K562 (cell line): ENCODE results near the gene CPSF2. TPM values are rescaled to one million over a fixed set of nuclear protein-coding genes. Genes with fewer than 3 reads are reported as not detected.

Experiments used
- ATAC-seq: fragments of 200-7000 bp; cut with Tn5 transposase; 3 replicates; pipeline ENCODE4 v1.9.1; 2020; ENCODE audit warnings: moderate library complexity
- BruUV-seq: library from RNA; stranded (reverse); fragments of 400-500 nt; replicated peaks from 2 replicates; lab custom pipeline; 2021; lab: Mats Ljungman, UMichigan
- CTCF ChIA-PET: fragments of 300-600 bp; formaldehyde crosslinking; extraction: SDS; loops from one replicate; lab custom pipeline; 2021; ENCODE audit warnings: low intra/inter-chr PET ratio; lab: Yijun Ruan, JAX
- POLR2A ChIA-PET: fragments of 300-600, 350-650 bp; sonication (Branson Sonifier 250); formaldehyde crosslinking; extraction: SDS; loops from one replicate; lab custom pipeline; 2021; ENCODE audit warnings: antibody characterized with exemption, inconsistent platforms; lab: Yijun Ruan, JAX
- DNase-seq, 4 experiments: peaks; one replicate each; pipeline versions ENCODE4 v3.0.0 to v3.0.0-alpha.2; 2011 to 2018; ENCODE audit warnings: low spot score in 3 of 4, mixed read lengths in 3 of 4; ENCODE audit errors: extremely low read depth in 1 of 4
- FAIRE-seq: peaks from 2 replicates; lab custom pipeline; 2011; peaks lifted over from hg19 to GRCh38; lab: Jason Lieb, UNC
- H2AFZ ChIP-seq: 2 replicates; pipeline ENCODE4 v1.6.0; 2011; ENCODE audit warnings: low read depth, low read length, control low read depth, inconsistent platforms
- H3K27ac ChIP-seq: fragments of 200-600 bp; 3 replicates; pipeline ENCODE4 v1.8.0; 2011; ENCODE audit warnings: low read depth, mild to moderate bottlenecking, control low read depth, inconsistent platforms, low read length, moderate library complexity, mixed read lengths; ENCODE audit errors: extremely low read depth
- H3K27me3 ChIP-seq, 2 experiments: fragments of 300-600 bp in 1 of 2; 2 replicates in 1 of 2; 3 replicates in 1 of 2; pipeline versions ENCODE4 v1.6.0 to v1.8.0; 2011; ENCODE audit warnings: inconsistent platforms in 2 of 2, low read length in 2 of 2, mild to moderate bottlenecking in 1 of 2, mixed read lengths in 1 of 2, moderate library complexity in 1 of 2; ENCODE audit not compliant: control insufficient read depth in 2 of 2, insufficient read depth in 2 of 2
- H3K36me3 ChIP-seq: fragments of 300-600 bp; 3 replicates; pipeline ENCODE4 v1.8.0; 2011; ENCODE audit warnings: mild to moderate bottlenecking, low read length, inconsistent platforms; ENCODE audit not compliant: control insufficient read depth, insufficient read depth
- H3K4me1 ChIP-seq, 2 experiments: fragments of 200-600 bp in 1 of 2; replicated peaks in 1 of 2; 2 replicates in 1 of 2; 3 replicates in 1 of 2; pipeline versions ENCODE4 v1.5.1 to v1.8.0; 2011; ENCODE audit warnings: inconsistent platforms in 2 of 2, low read length in 2 of 2, mild to moderate bottlenecking in 1 of 2, mixed read lengths in 1 of 2, moderate library complexity in 1 of 2; ENCODE audit not compliant: control insufficient read depth in 2 of 2, insufficient read depth in 2 of 2
- H3K4me2 ChIP-seq: 2 replicates; pipeline ENCODE4 v1.6.1; 2011; ENCODE audit warnings: low read length, control low read depth, inconsistent platforms, mixed read lengths; ENCODE audit not compliant: insufficient read depth
- H3K4me3 ChIP-seq: fragments of 200-600 bp; sonication (generic), shearing (Covaris generic); 2 replicates; pipeline ENCODE4 v1.5.1; 2016; ENCODE audit warnings: control low read depth, inconsistent platforms
- H3K79me2 ChIP-seq: fragments of 200-600 bp; 3 replicates; pipeline ENCODE4 v1.8.0; 2011; ENCODE audit warnings: low read length, inconsistent platforms; ENCODE audit not compliant: control insufficient read depth, insufficient read depth
- H3K9ac ChIP-seq, 2 experiments: 2 replicates each; pipeline versions ENCODE4 v1.6.0 to v1.6.1; 2011; ENCODE audit warnings: low read depth in 2 of 2, low read length in 2 of 2, control low read depth in 1 of 2, inconsistent platforms in 1 of 2, mild to moderate bottlenecking in 1 of 2, mixed read lengths in 1 of 2; ENCODE audit not compliant: insufficient read depth in 1 of 2
- H3K9me1 ChIP-seq: one replicate; pipeline ENCODE4 v1.6.0; 2011; ENCODE audit warnings: inconsistent platforms, mild to moderate bottlenecking, low read length, moderate library complexity; ENCODE audit not compliant: control insufficient read depth, insufficient read depth
- H3K9me3 ChIP-seq: replicated peaks from 2 replicates; pipeline ENCODE4 v1.5.1; 2011; ENCODE audit warnings: low read depth, low read length, inconsistent platforms; ENCODE audit not compliant: control insufficient read depth, insufficient read depth
- H4K20me1 ChIP-seq: replicated peaks from 2 replicates; pipeline ENCODE4 v1.6.1; 2011; ENCODE audit warnings: low read length, inconsistent platforms, mixed read lengths; ENCODE audit not compliant: control insufficient read depth, insufficient read depth
- BCOR ChIP-seq: fragments of 450-650 bp; IDR thresholded peaks from 2 replicates; pipeline ENCODE4 v1.6.1; 2016
- ELF1 ChIP-seq: fragments of 200-800 bp; sonication (Bioruptor generic); IDR thresholded peaks from 2 replicates; pipeline ENCODE4 v1.6.1; 2016; ENCODE audit warnings: missing genetic modification characterization, missing compliant biosample characterization
- EP400 ChIP-seq: fragments of 450-650 bp; IDR thresholded peaks from 2 replicates; pipeline ENCODE4 v1.6.1; 2017; ENCODE audit warnings: antibody characterized with exemption, mild to moderate bottlenecking, moderate library complexity
- GATAD2A ChIP-seq: fragments of 450-650 bp; IDR thresholded peaks from 2 replicates; pipeline ENCODE4 v1.6.1; 2017
- KAT2B ChIP-seq: IDR thresholded peaks from one replicate; pipeline ENCODE4 v1.6.1; 2012; ENCODE audit warnings: low read depth, mild to moderate bottlenecking, control low read depth, inconsistent platforms, low read length, moderate library complexity
- PRPF4 ChIP-seq: fragments of 200-400 bp; formaldehyde crosslinking; IDR thresholded peaks from one replicate; pipeline ENCODE4 v1.6.1; 2017; ENCODE audit warnings: low read length, low read depth, mild to moderate bottlenecking; ENCODE audit not compliant: insufficient read depth, poor library complexity, severe bottlenecking
- RB1 ChIP-seq: fragments of 450-650 bp; IDR thresholded peaks from 2 replicates; pipeline ENCODE4 v1.6.1; 2017; ENCODE audit warnings: low read depth, mild to moderate bottlenecking
- SAFB ChIP-seq: fragments of 200-400 bp; formaldehyde crosslinking; IDR thresholded peaks from 2 replicates; pipeline ENCODE4 v1.6.1; 2017; ENCODE audit warnings: low read depth, low read length, borderline replicate concordance
- TAF1 ChIP-seq: IDR thresholded peaks from 2 replicates; pipeline ENCODE4 v1.6.1; 2011; ENCODE audit warnings: mild to moderate bottlenecking, low read length, moderate library complexity; ENCODE audit not compliant: insufficient read depth, control insufficient read depth, severe bottlenecking; ENCODE audit errors: extremely low read depth
- TGIF2 ChIP-seq: sonication (generic); formaldehyde crosslinking; IDR thresholded peaks from 2 replicates; pipeline ENCODE4 v1.8.1; 2022; ENCODE audit warnings: mild to moderate bottlenecking, missing genetic modification reagents, moderate library complexity
- THRAP3 ChIP-seq: fragments of 450-650 bp; IDR thresholded peaks from 2 replicates; pipeline ENCODE4 v1.6.1; 2016; ENCODE audit warnings: mild to moderate bottlenecking, inconsistent platforms, borderline replicate concordance
- ZFP1 ChIP-seq: fragments of 450-650 bp; formaldehyde crosslinking; IDR thresholded peaks from 2 replicates; pipeline ENCODE4 v1.4.0; 2020; ENCODE audit warnings: mild to moderate bottlenecking, mixed read lengths
- ZFX ChIP-seq: sonication (generic); formaldehyde crosslinking; IDR thresholded peaks from 2 replicates; pipeline ENCODE4 v1.8.0; 2022; ENCODE audit warnings: mild to moderate bottlenecking, missing genetic modification reagents, moderate library complexity
- ZKSCAN1 ChIP-seq: fragments of 150-350 bp; IDR thresholded peaks from 2 replicates; pipeline ENCODE4 v1.6.1; 2016; ENCODE audit warnings: low read depth, low read length
- ZNF589 ChIP-seq: fragments of 200-800 bp; sonication (Bioruptor generic); IDR thresholded peaks from 2 replicates; pipeline ENCODE4 v1.6.1; 2016; ENCODE audit warnings: low read depth, missing genetic modification characterization, missing compliant biosample characterization
- WGBS: fragments of 100-300 bp; shearing (Covaris generic); methylation state at CpG from one replicate; pipeline ENCODE4 v1.1.6; 2016; ENCODE audit warnings: low coverage, mixed read lengths; ENCODE audit not compliant: insufficient coverage; ENCODE audit errors: missing lambda C conversion rate; 5-methylcytosine and 5-hydroxymethylcytosine counted together
- in situ Hi-C: fragments of 300-500 bp; cut with MboI; formaldehyde crosslinking; loops from 4 replicates; pipeline ENCODE4 v1.15.0; 2018; ENCODE audit warnings: inconsistent platforms, mixed read lengths
- intact Hi-C: fragments of 100-400 bp; cut with micrococcal nuclease; formaldehyde crosslinking; loops from 2 replicates; pipeline ENCODE4 v1.14.2; 2022
- polyA plus RNA-seq, 8 experiments: library from polyadenylated mRNA; depleted of rRNA in 4 of 8; stranded (reverse) in 5 of 8; unstranded in 3 of 8; fragments of >200 nt; fragmentation: Nextera tagmentation in 2 of 8; fragmentation: Illumina TruSeq in 1 of 8; extraction: Ambion mirVana in 2 of 8; extraction: Trizol in 1 of 8; gene quantifications; 2 replicates each; pipeline versions ENCODE4 v1.2.1 to v1.2.3, GENCODE V29; 2011 to 2014; ENCODE audit warnings: inconsistent platforms in 1 of 8, missing spikeins in 1 of 8
- total RNA-seq, 7 experiments: library from RNA; depleted of rRNA in 6 of 7; stranded (reverse); fragments of >200 nt in 6 of 7; fragmentation: Illumina TruSeq in 2 of 7; extraction: Trizol in 2 of 7; gene quantifications; 2 replicates each; pipeline versions ENCODE4 v1.2.1 to v1.2.3, GENCODE V29; 2011 to 2021; ENCODE audit warnings: low replicate concordance in 1 of 7
- TF ChIP-seq, protein P1 (sequence below): fragments of 250-450 bp; sonication (Bioruptor Pico); IDR thresholded peaks from 2 replicates; pipeline ENCODE4 v1.9.0; 2021; ENCODE audit warnings: mild to moderate bottlenecking
- TF ChIP-seq, protein P2 (sequence below): fragments of 450-650 bp; formaldehyde crosslinking; IDR thresholded peaks from 2 replicates; pipeline ENCODE4 v1.4.0; 2020; ENCODE audit warnings: mild to moderate bottlenecking, moderate library complexity
- TF ChIP-seq, protein P3 (sequence below): fragments of 250-450 bp; sonication (Bioruptor Pico); IDR thresholded peaks from 2 replicates; pipeline ENCODE4 v1.8.0; 2022; ENCODE audit warnings: inconsistent platforms, mild to moderate bottlenecking, moderate library complexity, borderline replicate concordance

The CPSF2 gene
- total and polyA plus RNA-seq, 9 of the 15 experiments (the other 6 are each of a cell fraction or from before 2014, with no cell fraction given) = 20.8 to 71.3 (median 49.0) TPM

DNA sequence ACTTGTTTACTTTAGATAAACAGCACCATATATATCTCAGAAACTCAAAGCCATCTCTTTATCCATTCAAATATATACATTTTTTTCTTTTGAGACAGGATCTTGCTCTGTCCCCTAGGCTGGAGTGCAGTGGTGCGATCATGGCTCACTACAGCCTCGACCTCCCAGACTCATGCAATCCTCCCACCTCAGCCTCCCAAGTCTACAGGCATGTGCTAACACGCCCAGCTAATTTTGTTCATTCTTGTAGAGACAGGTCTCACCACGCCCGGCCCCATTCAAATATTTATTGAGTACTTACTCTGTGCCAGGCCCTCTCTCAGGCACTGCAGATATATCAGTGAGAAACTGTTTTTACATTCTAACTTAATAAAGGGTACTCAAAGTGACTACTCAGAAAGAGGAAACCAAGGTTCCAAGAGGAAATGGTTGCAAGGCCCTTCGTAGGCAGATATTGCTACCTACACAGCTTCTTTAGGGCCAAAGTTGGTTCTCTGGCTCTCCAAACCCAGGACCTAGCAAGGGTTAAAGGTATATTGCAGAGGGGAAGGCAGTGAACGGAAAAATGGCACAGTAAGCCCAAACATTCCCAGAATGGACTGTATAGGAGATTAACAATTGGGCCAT lies 18.3 kb upstream of the CPSF2 start:
- Histone ChIP-seq H3K79me2 (peaks cover 55% of the 10 kb centered on the region), H3K4me3 (no peak overlapping the region), H3K27me3 (no peaks in the 10 kb centered on the region), H3K27ac (no peak overlapping the region), H4K20me1 (no peaks in the 10 kb centered on the region), H3K9me3 (no peaks in the 10 kb centered on the region), H3K36me3 (no peaks in the 10 kb centered on the region), H3K4me2 (no peak overlapping the region), H3K9ac (no peak overlapping the region), H3K4me1 (peaks cover 0 to 7% of the 10 kb centered on the region in 2 experiments; a peak in 4 of 5 replicates), H2AFZ (no peak overlapping the region), H3K9me1 (no peaks in the 10 kb centered on the region)
- intact Hi-C loops (no loop called here), in situ Hi-C loops (no loop called here)
- TF ChIP-seq, protein P1, sequence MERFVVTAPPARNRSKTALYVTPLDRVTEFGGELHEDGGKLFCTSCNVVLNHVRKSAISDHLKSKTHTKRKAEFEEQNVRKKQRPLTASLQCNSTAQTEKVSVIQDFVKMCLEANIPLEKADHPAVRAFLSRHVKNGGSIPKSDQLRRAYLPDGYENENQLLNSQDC (CRISPR knock-in tag) = no peak
- TF ChIP-seq KAT2B = no peak
- no peak for TF ChIP-seq EP400
- no peak for TF ChIP-seq ZKSCAN1
- TF ChIP-seq GATAD2A = no peak
- no peak for TF ChIP-seq RB1
- TF ChIP-seq ZFX (CRISPR knock-in tag) = no peak
- TF ChIP-seq ZNF589 (CRISPR knock-in tag) = no peak
- TF ChIP-seq, protein P2, sequence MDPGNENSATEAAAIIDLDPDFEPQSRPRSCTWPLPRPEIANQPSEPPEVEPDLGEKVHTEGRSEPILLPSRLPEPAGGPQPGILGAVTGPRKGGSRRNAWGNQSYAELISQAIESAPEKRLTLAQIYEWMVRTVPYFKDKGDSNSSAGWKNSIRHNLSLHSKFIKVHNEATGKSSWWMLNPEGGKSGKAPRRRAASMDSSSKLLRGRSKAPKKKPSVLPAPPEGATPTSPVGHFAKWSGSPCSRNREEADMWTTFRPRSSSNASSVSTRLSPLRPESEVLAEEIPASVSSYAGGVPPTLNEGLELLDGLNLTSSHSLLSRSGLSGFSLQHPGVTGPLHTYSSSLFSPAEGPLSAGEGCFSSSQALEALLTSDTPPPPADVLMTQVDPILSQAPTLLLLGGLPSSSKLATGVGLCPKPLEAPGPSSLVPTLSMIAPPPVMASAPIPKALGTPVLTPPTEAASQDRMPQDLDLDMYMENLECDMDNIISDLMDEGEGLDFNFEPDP = no peak
- TF ChIP-seq ELF1 (tag) = no peak
- TF ChIP-seq, protein P3, sequence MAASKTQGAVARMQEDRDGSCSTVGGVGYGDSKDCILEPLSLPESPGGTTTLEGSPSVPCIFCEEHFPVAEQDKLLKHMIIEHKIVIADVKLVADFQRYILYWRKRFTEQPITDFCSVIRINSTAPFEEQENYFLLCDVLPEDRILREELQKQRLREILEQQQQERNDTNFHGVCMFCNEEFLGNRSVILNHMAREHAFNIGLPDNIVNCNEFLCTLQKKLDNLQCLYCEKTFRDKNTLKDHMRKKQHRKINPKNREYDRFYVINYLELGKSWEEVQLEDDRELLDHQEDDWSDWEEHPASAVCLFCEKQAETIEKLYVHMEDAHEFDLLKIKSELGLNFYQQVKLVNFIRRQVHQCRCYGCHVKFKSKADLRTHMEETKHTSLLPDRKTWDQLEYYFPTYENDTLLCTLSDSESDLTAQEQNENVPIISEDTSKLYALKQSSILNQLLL (CRISPR knock-in tag) = no peak
- TF ChIP-seq BCOR = no peak
- no peak for TF ChIP-seq ZFP1 (CRISPR knock-in tag)
- TF ChIP-seq TAF1 = no peak
- TF ChIP-seq THRAP3 = no peak
- TF ChIP-seq PRPF4 = no peak
- no peak for TF ChIP-seq SAFB
- no peak for TF ChIP-seq TGIF2
- no peak for FAIRE-seq
- POLR2A ChIA-PET = no interaction called here
- CTCF ChIA-PET = no interaction called here
- ATAC-seq = no peak
- BruUV-seq = no TSS peak
- no peak for DNase-seq
- WGBS = 61% methylated on average over 6 of the region's 7 CpGs
